ENCODE results near the gene PPP1CA.
"Not testable (repeated sequence)": the region's sequence is repeated elsewhere in the genome, so short reads cannot be mapped to it uniquely, and the experiment has no call there.

The PPP1CA gene

DNA sequence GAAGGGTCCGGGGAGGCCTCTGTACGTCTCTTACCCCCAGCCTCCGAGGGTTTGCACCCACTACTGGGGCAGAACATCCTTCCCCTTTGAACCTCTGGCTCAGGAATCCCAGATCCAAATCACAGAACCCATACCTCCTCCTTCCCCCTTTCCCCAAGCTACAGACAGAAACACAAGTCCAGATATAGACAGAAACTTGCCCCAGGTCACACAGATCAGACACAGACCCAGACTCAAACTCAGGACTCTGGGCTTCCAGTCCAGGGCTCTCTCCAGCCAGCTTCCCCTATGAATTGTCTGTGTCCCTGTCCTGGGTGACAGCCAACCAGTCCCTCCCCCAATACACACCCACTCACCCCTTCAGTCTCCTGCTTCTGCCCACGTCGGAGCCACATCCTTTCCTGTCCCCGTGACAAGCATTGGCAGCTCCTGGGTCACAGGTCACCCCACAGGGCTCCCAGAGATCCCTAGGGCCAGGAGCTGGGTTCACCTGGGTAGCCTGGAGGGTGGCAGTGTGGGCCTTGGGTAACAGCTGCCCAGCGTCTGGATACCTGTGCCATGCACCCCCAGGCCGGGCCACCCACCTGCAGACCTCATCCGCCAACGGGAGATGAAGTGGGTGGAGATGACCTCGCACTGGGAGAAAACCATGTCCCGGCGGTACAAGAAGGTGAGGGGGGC, 3.0 kb upstream of the PPP1CA start:
- DNase-seq (ENCODE audit: low spot score), result no peak
- FAIRE-seq, result no peak

DNA sequence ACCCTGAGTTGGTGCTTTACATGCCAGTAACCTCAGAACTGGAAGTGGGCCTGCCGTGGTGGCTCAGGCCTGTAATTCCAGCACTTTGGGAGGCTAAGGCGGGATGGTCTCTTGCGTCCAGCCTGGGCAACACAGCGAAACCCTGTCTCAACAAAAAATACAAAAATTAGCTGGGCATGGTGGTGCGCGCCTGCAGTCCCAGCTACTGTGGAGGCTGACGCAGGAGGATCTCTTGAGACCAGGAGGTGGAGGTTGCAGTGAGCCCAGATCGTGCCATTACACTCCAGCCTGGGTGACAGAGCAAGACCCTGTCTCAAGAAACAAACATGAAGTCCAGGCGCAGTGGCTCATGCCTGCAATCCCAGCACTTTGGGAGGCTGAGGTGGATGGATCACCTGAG, 1.4 kb upstream of the PPP1CA start:
- FAIRE-seq; DNase-seq (ENCODE audit: low spot score): not testable (repeated sequence)

DNA sequence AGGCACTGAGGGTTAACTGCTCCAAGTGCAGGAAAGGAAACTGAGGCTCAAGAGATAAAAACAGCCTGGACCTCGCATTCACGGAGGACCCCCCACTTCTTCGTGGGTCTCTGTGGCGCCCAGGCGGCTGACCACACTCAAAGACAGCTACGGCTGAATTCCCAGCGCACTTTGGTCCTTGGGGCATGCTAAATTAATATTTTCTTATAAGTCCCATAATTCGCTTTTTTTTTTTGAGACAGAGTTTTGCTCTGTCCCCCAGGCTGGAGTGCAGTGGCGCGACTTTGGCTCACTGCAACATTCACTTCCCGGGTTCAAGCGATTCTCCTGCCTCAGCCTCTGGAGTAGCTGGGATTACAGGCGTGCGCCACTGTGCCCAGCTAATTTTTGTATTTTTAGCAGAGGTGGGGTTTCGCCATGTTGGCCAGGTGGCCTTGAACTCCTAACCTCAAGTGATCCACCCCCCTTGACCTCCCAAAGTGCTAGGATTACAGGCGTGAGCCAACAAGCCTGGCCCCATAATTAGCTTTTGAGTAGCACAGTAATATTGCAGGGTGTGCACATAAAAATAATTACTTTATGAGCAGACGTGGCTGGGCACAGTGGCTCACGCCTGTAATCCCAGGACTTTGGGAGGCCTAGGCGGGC, 658 bp upstream of the PPP1CA start:
- not testable (repeated sequence) for FAIRE-seq; DNase-seq (ENCODE audit: low spot score)

DNA sequence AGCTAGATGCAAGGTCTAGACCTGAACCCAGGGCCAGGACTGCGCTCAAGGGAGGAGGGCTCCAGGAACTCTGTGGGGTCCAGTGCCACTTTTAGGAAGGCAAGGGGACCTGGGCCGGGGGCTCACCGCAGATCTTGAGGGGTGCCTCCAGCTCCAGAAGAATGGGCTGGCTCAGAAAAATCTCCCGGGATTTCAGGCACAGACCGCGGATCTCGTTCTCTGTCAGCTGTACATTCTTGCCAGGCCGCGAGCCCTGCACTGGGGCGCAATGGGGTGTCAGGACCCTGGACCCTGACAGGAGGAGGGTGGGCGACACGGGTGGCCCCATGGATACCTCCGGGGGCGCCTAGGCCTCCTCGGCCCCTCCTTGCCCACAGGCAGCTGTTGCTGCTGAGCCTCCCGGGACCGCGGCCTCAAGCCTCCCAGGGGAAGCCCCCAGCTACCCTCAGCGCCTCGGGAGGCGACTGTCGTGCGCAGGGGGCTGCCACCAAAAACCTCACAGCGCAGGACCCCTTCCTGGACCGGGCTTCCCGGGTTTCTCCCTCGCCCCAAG, 640 bp downstream of the PPP1CA start:
- FAIRE-seq (no peak), DNase-seq (ENCODE audit: low spot score) (no peak)

DNA sequence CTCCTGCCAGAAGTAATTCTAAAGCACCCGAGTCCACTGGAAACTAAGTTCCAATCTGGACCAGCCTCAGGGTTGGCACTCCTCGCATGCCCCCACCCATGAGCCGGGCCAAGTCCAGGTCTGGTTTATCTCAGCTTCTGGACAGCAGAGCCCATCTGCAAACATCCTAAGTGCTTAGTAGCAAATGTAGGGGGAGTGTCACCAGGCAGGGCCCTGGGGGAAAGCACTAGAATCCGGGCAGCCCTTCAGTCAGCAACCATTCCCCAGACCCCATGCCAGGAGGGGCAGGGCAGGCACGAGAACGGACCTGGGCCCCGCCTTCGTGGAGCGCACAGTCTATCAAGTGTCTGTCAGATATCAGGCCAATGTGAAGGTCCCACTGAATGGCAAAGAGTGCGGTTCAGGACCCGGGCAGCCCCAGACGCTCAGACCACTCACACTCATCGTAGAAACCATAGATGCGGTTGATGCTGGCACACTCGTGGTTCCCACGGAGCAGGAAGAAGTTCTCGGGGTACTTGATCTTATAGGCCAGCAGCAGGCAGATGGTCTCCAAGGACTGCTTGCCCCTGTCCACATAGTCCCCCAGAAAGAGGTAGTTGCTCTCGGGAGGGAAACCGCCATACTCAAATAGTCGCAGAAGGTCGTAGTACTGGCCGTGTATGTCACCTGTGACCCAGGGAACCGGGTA, 1.3 kb downstream of the PPP1CA start:
- DNase-seq (ENCODE audit: low spot score), result no peak

DNA sequence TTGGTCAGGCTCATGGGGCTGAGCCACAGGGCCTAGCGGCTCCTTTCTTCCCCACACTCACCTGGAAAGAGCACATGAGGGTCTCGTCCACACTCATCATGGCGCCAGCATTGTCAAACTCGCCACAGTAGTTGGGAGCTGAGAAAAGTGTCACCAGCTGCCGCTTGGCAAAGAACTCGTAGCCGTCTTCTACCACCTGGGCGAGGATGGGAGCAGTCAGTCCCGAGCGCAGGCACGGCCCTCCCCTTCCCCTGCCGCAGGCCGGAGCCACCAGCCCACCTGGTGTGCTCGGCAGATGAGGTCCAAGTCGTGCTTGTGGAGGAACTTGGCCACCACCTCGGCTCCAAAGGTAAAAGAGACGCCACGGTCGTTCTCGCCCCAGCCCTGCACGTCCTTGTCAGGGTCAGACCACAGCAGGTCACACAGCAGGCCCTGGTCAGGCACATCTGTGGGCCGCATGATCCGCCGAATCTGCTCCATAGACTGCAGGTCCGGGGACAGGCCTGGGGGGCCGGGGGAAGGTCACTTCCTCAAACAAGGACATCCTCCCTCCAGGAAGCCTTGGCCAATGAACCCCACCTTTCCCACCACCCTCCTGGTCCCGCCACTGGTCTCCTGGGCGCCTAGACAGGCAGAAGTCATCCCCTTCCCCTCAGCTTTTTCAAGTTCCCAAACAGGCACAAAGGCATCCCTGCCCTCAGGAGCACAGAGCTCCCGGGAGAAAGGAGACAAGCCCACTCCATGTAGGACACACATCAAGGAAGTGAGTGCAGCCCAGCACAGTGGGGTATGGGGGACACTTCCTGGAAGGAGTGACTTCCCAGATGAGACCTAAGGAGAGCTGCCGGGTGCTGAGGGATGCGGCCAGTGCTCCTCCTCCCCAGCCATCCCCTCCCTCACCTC, 2.7 kb downstream of the PPP1CA start:
- no peak for FAIRE-seq
- DNase-seq (ENCODE audit: low spot score), result no peak

More for the DNA sequence above, 1.3 kb downstream of the PPP1CA start:
- FAIRE-seq, result no peak

DNA sequence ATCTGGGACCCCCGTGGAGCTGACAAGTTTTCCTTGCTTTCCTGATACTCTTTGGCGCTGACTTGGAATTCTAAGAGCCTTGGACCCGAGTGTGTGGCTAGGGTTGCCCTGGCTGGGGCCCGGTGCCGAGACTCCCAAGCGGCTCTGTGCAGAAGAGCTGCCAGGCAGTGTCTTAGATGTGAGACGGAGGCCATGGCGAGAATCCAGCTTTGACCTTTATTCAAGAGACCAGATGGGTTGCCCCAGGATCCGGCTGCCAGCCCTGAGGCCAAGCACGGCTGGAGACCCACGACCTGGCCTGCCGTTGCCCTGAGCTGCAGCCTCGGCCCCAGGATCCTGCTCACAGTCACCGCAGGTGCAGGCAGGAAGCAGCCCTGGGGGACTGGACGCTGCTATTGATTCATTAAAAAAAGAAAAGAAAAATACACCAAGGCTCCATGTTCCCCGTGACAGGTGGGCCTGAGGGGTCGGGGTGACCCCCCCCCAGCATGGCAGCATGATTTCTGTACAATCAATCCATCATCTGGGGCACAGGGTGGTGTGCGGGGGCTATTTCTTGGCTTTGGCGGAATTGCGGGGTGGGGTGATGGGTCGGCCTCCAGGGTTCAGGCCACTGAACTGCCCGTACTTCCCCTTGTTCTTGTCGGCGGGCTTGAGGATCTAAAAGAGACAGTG, 3.5 kb downstream of the PPP1CA start:
- DNase-seq (ENCODE audit: low spot score), result no peak

DNA sequence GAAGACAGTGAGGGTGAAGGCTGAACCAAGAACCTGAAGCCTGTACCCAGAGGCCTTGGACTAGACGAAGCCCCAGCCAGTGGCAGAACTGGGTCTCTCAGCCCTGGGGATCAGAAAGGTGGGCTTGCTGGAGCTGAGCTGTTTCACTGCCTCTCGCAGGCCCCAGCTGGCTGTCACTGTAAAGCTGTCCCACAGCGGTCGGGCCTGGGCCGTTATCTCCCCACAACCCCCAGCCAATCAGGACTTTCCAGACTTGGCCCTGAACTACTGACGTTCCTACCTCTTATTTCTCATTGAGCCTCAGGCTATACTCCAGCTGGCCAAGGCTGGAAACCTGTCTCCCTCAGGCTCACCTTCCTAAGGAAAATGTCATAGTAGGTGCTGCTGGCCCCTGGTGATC, 4.1 kb downstream of the PPP1CA start:
- no peak for FAIRE-seq

More for the DNA sequence above, 3.5 kb downstream of the PPP1CA start:
- FAIRE-seq, result no peak

DNA sequence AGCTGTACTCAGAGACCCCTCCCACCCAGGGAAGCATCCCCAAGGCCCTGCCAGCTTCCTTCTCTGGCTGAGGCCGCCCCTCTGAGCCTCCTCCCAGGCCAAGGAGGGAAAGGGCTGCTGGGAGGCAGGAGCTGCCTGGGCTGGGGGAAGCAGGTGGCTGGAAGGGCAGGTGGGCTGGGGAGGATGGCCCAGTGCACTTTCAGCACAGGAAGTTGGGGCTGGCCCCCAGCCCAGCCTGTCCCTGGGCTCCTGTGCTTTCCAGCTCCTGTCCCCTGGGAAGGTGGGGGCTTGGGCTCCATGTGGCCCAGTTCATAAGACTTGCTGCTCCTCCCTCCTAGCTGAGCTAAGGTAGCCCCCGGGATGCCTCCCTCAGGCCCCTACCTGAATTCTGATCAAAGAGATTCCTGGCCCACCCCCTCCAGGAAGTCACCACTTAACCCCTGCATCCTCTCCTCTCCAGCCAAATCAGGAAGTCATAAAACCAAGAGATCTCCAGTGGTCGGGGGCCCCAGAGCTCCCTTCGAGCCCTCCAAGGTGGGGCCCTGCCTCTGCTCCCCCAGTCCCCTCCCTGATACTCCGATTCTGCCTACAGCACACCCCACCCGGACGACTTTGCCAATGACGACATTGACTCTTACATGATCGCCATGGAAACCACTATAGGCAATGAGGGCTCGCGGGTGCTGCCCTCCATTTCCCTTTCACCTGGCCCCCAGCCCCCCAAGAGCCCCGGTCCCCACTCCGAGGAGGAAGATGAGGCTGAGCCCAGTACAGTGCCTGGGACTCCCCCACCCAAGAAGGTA, 4.9 kb downstream of the PPP1CA start:
- DNase-seq (ENCODE audit: low spot score) (no peak), FAIRE-seq (no peak)

More for the DNA sequence above, 4.1 kb downstream of the PPP1CA start:
- no peak for DNase-seq (ENCODE audit: low spot score)

DNA sequence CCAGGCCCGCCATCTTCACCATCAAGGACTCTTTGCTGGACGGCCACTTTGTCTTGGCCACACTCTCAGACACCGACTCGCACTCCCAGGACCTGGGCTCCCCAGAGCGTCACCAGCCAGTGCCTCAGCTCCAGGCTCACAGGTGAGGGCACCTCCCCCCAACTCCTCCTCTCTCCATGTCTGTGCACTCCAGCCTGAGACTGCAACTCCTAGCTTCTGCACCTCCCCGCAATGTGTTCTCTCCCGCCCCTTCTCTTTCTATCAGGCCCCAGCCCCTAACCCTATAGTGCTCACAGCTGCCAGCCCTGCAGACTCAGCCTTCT, 5.4 kb downstream of the PPP1CA start:
- DNase-seq (ENCODE audit: low spot score) (no peak), FAIRE-seq (no peak)

DNA sequence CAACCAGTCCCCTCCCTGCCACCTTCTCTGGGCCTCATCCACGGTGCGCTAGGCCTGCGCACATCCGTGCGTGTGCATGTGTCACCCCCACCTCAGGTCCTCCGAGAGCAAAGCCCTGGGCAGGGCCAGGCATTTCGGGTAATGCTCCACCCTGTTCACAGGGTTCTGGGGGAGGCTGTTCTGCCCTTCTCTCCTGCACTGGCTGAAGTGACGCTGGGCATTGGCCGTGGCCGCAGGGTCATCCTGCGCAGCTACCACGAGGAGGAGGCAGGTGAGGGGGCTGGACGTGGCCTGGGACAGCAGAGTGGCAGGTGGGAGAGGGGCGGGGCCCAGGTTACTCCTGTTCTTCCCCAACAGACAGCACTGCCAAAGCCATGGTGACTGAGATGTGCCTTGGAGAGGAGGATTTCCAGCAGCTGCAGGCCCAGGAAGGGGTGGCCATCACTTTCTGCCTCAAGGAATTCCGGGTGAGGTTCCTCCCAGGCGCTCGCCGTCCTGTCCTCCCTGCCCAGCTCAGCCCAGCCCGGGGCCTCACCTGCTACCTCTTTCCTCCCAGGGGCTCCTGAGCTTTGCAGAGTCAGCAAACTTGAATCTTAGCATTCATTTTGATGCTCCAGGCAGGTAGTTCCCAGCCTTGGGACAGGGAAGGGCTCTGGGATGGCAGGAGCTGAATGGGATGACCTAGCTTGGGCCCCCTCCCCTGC, 6.0 kb downstream of the PPP1CA start:
- FAIRE-seq (no peak), DNase-seq (ENCODE audit: low spot score) (no peak)

DNA sequence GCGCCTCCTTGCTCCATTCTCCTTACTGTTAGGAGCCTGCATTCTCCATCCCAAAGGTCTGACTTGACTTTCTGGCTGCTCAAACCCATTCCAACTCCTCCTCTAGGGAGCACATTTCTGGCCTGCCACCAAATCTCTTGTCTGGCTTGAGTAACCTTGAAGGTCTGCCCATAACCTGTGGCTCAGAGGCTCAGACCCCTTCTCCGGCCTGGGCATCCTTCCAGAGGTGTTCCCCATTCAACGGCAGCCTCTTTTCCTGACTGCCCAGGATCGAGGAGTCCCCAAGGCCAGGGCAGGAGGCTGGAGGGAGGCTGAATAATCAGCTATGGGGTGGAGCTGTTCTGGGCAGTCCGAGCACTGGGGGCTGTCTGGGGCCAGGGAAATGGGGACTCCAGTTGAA, 7.7 kb downstream of the PPP1CA start:
- no peak for FAIRE-seq

DNA sequence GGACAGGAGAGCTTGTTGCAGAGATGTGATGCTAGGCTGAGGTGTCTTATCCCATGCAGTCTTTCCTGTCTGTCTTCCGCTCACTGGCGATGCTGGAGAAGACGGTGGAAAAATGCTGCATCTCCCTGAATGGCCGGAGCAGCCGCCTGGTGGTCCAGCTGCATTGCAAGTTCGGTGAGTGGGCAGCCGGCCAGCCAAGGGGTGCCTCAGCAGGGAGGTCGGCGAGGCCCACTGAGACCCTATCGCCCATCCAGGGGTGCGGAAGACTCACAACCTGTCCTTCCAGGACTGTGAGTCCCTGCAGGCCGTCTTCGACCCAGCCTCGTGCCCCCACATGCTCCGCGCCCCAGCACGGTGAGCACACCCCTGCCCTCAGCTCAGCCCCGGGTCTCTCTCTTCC, 8.2 kb downstream of the PPP1CA start:
- DNase-seq (ENCODE audit: low spot score) (no peak), FAIRE-seq (no peak)

More for the DNA sequence above, 7.7 kb downstream of the PPP1CA start:
- no peak for DNase-seq (ENCODE audit: low spot score)

DNA sequence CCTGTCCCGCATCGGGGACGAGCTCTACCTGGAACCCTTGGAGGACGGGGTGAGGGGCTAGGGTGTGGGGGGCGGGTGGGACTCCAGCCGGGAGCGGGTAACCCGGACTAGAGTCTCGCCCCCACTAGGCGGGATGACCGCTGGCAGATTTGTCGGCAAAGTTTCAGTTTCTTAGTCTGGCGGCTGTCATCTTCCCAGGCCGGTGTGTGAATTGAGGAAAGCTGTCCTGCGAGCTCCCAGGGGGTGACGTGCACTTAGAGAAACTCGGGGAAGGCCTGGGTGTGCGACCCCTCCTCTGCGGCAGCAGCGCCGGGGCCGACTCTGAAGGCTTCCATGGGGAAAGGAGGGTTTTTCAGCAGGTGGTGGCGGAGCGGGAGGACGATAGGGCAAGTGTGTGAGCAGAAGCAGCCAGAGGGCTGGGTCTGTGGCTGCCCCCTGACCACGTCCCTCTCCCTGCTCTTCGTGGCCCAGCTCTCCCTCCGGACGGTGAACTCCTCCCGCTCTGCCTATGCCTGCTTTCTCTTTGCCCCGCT, 9.4 kb downstream of the PPP1CA start:
- FAIRE-seq (no peak), DNase-seq (ENCODE audit: low spot score) (peak; percentile 49)

DNA sequence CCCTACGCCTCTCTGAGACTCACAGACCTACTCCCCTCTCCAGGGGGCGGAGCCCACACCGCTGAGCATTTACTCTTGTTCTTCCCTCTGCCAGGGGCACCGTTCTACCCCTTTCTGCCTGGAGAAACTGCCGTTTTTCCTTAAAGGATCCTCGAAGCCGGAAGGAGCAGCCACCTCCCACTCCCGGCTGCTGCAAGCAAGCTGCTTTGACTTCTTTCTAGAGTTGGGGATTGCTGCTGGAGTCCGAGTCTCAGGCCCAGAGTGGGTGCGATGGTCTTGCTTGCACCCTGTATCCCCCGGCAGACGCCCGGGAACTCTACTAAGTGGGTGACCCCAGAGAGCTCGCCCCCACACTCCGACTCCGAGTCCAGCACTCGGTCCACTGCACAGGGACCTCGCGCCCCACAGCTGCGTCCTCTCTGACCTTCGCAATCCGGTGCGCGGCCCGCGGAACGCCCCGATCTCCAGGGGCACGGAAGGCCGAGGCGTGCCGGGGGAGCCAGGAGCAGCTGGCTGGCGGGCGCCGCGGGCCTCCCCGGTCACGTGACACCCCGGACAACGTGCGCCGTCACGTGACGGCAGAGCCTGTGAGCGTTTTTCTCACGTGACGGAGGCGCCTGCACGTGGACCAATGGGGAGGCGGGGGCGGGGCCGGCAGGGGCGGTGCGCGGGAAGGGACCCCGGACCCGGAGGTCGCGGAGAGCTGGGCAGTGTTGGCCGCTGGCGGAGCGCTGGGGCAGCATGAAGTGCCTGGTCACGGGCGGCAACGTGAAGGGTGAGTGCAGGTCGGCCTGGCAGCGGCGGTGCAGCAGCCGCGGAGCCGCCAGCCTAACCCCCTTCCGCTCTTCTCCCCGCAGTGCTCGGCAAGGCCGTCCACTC, 10.1 kb downstream of the PPP1CA start, which contains the start of gene RAD9A:
TSS of gene RAD9A (plus strand) at position 683 of the 879 bp plus-strand sequence. CDS start at position 742, 59 bp downstream.
- FAIRE-seq, result peak; percentile 74
- DNase-seq (ENCODE audit: low spot score), result peak; percentile 97

DNA sequence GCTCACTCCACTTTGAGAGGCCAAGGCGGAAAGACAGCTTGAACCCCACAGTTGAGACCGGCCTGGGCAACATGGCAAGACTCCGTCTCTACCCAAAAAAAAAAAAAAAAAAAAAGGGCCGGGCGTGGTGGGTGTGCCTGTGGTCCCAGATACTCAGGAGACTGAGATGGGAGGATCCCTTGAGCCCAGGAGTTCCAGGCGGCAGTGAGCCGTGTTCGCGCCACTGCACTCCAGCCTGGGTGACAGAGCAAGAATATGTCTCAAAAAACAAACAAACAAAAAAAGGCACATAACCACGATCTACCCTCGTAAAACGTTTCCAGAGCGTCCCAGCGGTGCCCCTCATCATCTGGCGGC, 10.7 kb downstream of the PPP1CA start:
- FAIRE-seq (no peak), DNase-seq (ENCODE audit: low spot score) (no peak)

DNA sequence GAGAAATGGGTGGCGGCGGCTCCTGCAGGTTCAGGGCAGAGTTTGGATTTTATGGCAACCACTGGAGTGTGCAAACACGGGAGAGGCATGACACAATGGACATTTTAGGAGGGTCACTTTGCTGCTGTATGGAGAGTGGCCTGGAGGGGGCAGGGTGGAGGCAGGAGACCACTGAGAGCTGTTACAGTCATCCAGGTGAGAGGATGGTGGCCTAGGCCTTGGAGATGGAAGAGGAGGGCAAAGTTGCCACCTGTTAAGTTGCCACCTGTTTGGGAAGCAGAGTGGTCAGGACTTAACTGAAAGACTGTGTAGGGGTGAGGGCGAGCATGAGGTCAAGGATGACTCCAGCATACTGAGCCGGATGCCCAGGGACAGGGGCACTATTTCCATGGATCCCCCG, 12.2 kb downstream of the PPP1CA start:
- FAIRE-seq (no peak), DNase-seq (ENCODE audit: low spot score) (peak; percentile 57)

DNA sequence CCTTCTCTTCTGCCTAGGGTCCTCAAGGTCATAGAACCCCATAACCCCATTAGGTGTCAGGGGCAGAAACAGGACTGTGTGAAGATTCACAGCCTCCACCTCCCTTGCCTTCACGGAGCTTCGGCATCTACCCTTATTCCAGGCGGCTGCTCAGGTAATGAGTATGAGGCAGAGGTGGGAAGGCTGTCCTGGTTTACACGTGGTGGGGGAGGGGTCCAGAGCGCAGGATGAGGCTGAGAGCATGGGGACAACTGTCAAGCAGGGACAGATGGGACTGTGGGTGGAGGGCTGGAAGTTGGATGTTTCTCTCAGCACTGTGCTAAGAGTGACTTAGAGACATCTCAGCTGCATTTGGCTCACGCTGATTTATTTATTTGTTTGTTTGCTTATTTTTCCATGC, 14.1 kb downstream of the PPP1CA start:
- FAIRE-seq, result no peak

More for the DNA sequence above, 14.1 kb downstream of the PPP1CA start:
- no peak for DNase-seq (ENCODE audit: low spot score)
